ENCODE data around the gene TCF7L2. TPM values are rescaled to one million over a fixed set of nuclear protein-coding genes. Genes with fewer than 3 reads are reported as not detected.
A peak's percentile ranks its signal among the peaks of the same experiment; 100 is the strongest.

The TCF7L2 gene
- total and polyA plus RNA-seq, 4 donors, result 9.1 to 32.3 (median 21.4) TPM

GRCh38 chr10:113179265-113179664 lies 229.2 kb downstream of the TCF7L2 start:
- TF ChIP-seq CTCF (IDR thresholded peaks at IDR 0.05; ENCODE audit: control extremely low read depth, extremely low read depth), result no peak
- H3K36me3 ChIP-seq (ENCODE audit: control insufficient read depth in 4 of 4, insufficient read depth in 4 of 4, low read length in 4 of 4), result peaks cover 0 to 2% (median 0%) of the 10 kb centered on the region in 4 donors
- H3K27me3 ChIP-seq (ENCODE audit: control insufficient read depth in 3 of 3, insufficient read depth in 3 of 3, low read length in 2 of 3), result no peaks in the 10 kb centered on the region
- H3K9ac ChIP-seq (ENCODE audit: insufficient read depth in 1 of 2, low read length in 2 of 2), result no peak overlapping the region
- DNase-seq, result no peak
- peaks cover 0 to 14% (median 0%) of the 10 kb centered on the region in 5 donors for H3K4me1 ChIP-seq (ENCODE audit: control insufficient read depth in 5 of 5, insufficient read depth in 5 of 5, low read length in 5 of 5)
- H3K4me3 ChIP-seq, result no peak overlapping the region
- no peaks in the 10 kb centered on the region for H3K9me3 ChIP-seq (ENCODE audit: control insufficient read depth in 4 of 4, insufficient read depth in 3 of 4, low read length in 3 of 4)
- no peak overlapping the region for H3K27ac ChIP-seq (ENCODE audit: low read depth in 1 of 2, low read length in 1 of 2)
- ATAC-seq (ENCODE audit: insufficient read depth, low FRiP score), result peak; percentile 10
- WGBS, 2 donors, result 33 to 71% methylated on average over 6 of the region's 6 CpGs

GRCh38 chr10:113179966-113180365 lies 229.9 kb downstream of the TCF7L2 start:
- no peak overlapping the region for H3K27ac ChIP-seq (ENCODE audit: low read depth in 1 of 2, low read length in 1 of 2)
- H3K9ac ChIP-seq (ENCODE audit: insufficient read depth in 1 of 2, low read length in 2 of 2), result no peak overlapping the region
- no peak for ATAC-seq (ENCODE audit: insufficient read depth, low FRiP score)
- H3K27me3 ChIP-seq (ENCODE audit: control insufficient read depth in 3 of 3, insufficient read depth in 3 of 3, low read length in 2 of 3), result no peaks in the 10 kb centered on the region
- WGBS, 2 donors, result 91% methylated on average over 3 of the region's 3 CpGs
- no peak for TF ChIP-seq CTCF (IDR thresholded peaks at IDR 0.05; ENCODE audit: control extremely low read depth, extremely low read depth)
- H3K4me1 ChIP-seq (ENCODE audit: control insufficient read depth in 5 of 5, insufficient read depth in 5 of 5, low read length in 5 of 5), result peaks cover 0 to 14% (median 0%) of the 10 kb centered on the region in 5 donors
- no peak overlapping the region for H3K4me3 ChIP-seq
- DNase-seq, result no peak
- no peaks in the 10 kb centered on the region for H3K9me3 ChIP-seq (ENCODE audit: control insufficient read depth in 4 of 4, insufficient read depth in 3 of 4, low read length in 3 of 4)
- H3K36me3 ChIP-seq (ENCODE audit: control insufficient read depth in 4 of 4, insufficient read depth in 4 of 4, low read length in 4 of 4), result peaks cover 0 to 2% (median 0%) of the 10 kb centered on the region in 4 donors

- 61 to 67% methylated on average over 10 of the region's 10 CpGs for WGBS, 2 donors
- H3K4me1 ChIP-seq (ENCODE audit: control insufficient read depth in 5 of 5, insufficient read depth in 5 of 5, low read length in 5 of 5), result peaks cover 0 to 14% (median 0%) of the 10 kb centered on the region in 5 donors
- no peak overlapping the region for H3K27ac ChIP-seq (ENCODE audit: low read depth in 1 of 2, low read length in 1 of 2)
- H3K4me3 ChIP-seq, result no peak overlapping the region
- no peak for DNase-seq
- H3K27me3 ChIP-seq (ENCODE audit: control insufficient read depth in 3 of 3, insufficient read depth in 3 of 3, low read length in 2 of 3), result no peaks in the 10 kb centered on the region
- H3K9me3 ChIP-seq (ENCODE audit: control insufficient read depth in 4 of 4, insufficient read depth in 3 of 4, low read length in 3 of 4), result no peaks in the 10 kb centered on the region
- peaks cover 0 to 2% (median 0%) of the 10 kb centered on the region in 4 donors for H3K36me3 ChIP-seq (ENCODE audit: control insufficient read depth in 4 of 4, insufficient read depth in 4 of 4, low read length in 4 of 4)
- peak overlapping the region in 1 of 2 donors; percentile 1 for H3K9ac ChIP-seq (ENCODE audit: insufficient read depth in 1 of 2, low read length in 2 of 2)
- no peak for TF ChIP-seq CTCF (IDR thresholded peaks at IDR 0.05; ENCODE audit: control extremely low read depth, extremely low read depth)
- no peak for ATAC-seq (ENCODE audit: insufficient read depth, low FRiP score)
Observed at GRCh38 chr10:113180401-113181154, 230.5 kb downstream of the TCF7L2 start.
